ENCODE measurements around the gene REC114. TPM values are rescaled to one million over a fixed set of nuclear protein-coding genes. Genes with fewer than 3 reads are reported as not detected.
"Not testable (repeated sequence)": the region's sequence is repeated elsewhere in the genome, so short reads cannot be mapped to it uniquely, and the experiment has no call there.

Gene REC114
- total RNA-seq, 1 experiment from 2014 or later: not detected

DNA sequence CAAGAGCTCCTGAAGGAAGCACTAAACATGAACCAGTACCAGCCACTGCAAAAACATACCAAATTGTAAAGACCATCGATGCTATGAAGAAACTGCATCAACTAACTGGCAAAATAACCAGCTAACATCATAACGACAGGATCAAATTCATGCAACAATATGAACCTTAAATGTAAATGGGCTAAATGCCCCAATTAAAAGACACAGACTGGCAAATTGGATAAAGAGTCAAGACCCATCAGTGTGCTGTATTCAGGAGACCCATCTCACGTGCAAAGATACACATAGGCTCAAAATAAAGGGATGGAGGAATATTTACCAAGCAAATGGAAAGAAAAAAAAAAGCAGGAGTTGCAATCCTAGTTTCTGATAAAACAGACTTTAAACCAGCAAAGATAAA lies 7.0 kb downstream of the REC114 start:
- H3K4me3 ChIP-seq (replicated peaks in 1 of 2; ENCODE audit: low read depth in 1 of 2, low read length in 2 of 2); H3K9me2 ChIP-seq (ENCODE audit: insufficient read depth); H3K9ac ChIP-seq (ENCODE audit: low read length); H4K20me1 ChIP-seq (ENCODE audit: insufficient read depth); H3K9me3 ChIP-seq (ENCODE audit: control insufficient read depth in 1 of 2, insufficient read depth in 1 of 2, low read depth in 1 of 2, low read length in 2 of 2); H3K79me2 ChIP-seq (ENCODE audit: insufficient read depth, low read length); H3K36me3 ChIP-seq (ENCODE audit: control insufficient read depth in 1 of 2, insufficient read depth in 2 of 2, low read length in 2 of 2); RAD21 ChIA-PET (ENCODE audit: low non-redundant PET in 1 of 2, low total read pairs in 2 of 2, uncharacterized antibody in 2 of 2, unreplicated experiment in 2 of 2); POLR2A ChIA-PET; H3K27ac ChIP-seq (ENCODE audit: low read depth, low read length); H3K4me2 ChIP-seq (ENCODE audit: low read length); H3K4me1 ChIP-seq (ENCODE audit: control insufficient read depth in 1 of 2, insufficient read depth in 2 of 2, low read length in 2 of 2); H3K27me3 ChIP-seq (ENCODE audit: insufficient read depth, low read length); intact Hi-C loops (cut with micrococcal nuclease); CTCF ChIA-PET; H2AFZ ChIP-seq (ENCODE audit: low read depth, low read length, poor library complexity, severe bottlenecking); DNase-seq (ENCODE audit: low read depth, low spot score); BruUV-seq (replicated peaks); ATAC-seq: not testable (repeated sequence)

- no peaks in the 10 kb centered on the region for H3K9me3 ChIP-seq (ENCODE audit: control insufficient read depth in 1 of 2, insufficient read depth in 1 of 2, low read depth in 1 of 2, low read length in 2 of 2)
- H3K4me3 ChIP-seq (replicated peaks in 1 of 2; ENCODE audit: low read depth in 1 of 2, low read length in 2 of 2): no peak overlapping the region
- no peak overlapping the region for H2AFZ ChIP-seq (ENCODE audit: low read depth, low read length, poor library complexity, severe bottlenecking)
- H3K27ac ChIP-seq (ENCODE audit: low read depth, low read length): no peak overlapping the region
- no peaks in the 10 kb centered on the region for H3K9me2 ChIP-seq (ENCODE audit: insufficient read depth)
- no peaks in the 10 kb centered on the region for H3K4me1 ChIP-seq (ENCODE audit: control insufficient read depth in 1 of 2, insufficient read depth in 2 of 2, low read length in 2 of 2)
- intact Hi-C loops (cut with micrococcal nuclease): no loop called here
- no peak overlapping the region for H3K4me2 ChIP-seq (ENCODE audit: low read length)
- H3K36me3 ChIP-seq (ENCODE audit: control insufficient read depth in 1 of 2, insufficient read depth in 2 of 2, low read length in 2 of 2): no peaks in the 10 kb centered on the region
- H3K27me3 ChIP-seq (ENCODE audit: insufficient read depth, low read length): no peaks in the 10 kb centered on the region
- ChIA-PET POLR2A (no interaction called here), CTCF (no interaction called here), RAD21 (ENCODE audit: low non-redundant PET in 1 of 2, low total read pairs in 2 of 2, uncharacterized antibody in 2 of 2, unreplicated experiment in 2 of 2) (no interaction called here)
- TF ChIP-seq EGR1 (IDR thresholded peaks at IDR 0.05; ENCODE audit: low read depth) (no peak), RAD21 (IDR thresholded peaks at IDR 0.05; ENCODE audit: low read depth) (no peak), TCF7L2 (IDR thresholded peaks at IDR 0.05; ENCODE audit: borderline replicate concordance, extremely low read depth, insufficient read depth, insufficient read length) (no peak), ATF3 (IDR thresholded peaks at IDR 0.05) (no peak), ELF1 (IDR thresholded peaks at IDR 0.05; ENCODE audit: borderline replicate concordance, low read depth) (no peak)
- H3K9ac ChIP-seq (ENCODE audit: low read length): no peak overlapping the region
- DNase-seq (ENCODE audit: low read depth, low spot score) (no peak), ATAC-seq (no peak)
- H4K20me1 ChIP-seq (ENCODE audit: insufficient read depth): no peaks in the 10 kb centered on the region
- BruUV-seq (replicated peaks): no TSS peak
- H3K79me2 ChIP-seq (ENCODE audit: insufficient read depth, low read length): no peaks in the 10 kb centered on the region
These were observed 11.1 kb downstream of the REC114 start for GRCh38 chr15:73454096-73454495.
